ENCODE results near the gene NECAB2. TPM values are rescaled to one million over a fixed set of nuclear protein-coding genes. Genes with fewer than 3 reads are reported as not detected.
"Not testable (repeated sequence)": the region's sequence is repeated elsewhere in the genome, so short reads cannot be mapped to it uniquely, and the experiment has no call there.

NECAB2 gene
- total RNA-seq, 1 donor from 2014 or later = not detected

- DNase-seq = no peak
- H3K9me3 Mint-ChIP-seq = no peaks in the 10 kb centered on the region
Measured at GRCh38 chr16:83948914-83949723, 18.9 kb upstream of the NECAB2 start.

GRCh38 chr16:83949724-83950001, 18.4 kb upstream of the NECAB2 start:
- intact Hi-C loops (cut with micrococcal nuclease) = no loop called here

More at GRCh38 chr16:83948914-83949723, 18.9 kb upstream of the NECAB2 start:
- ChIA-PET CTCF (no interaction called here), POLR2A (no interaction called here)
- no peak overlapping the region for H3K4me3 Mint-ChIP-seq
- no peak overlapping the region for H3K27ac Mint-ChIP-seq
- H3K36me3 Mint-ChIP-seq (ENCODE audit: low read depth) = no peaks in the 10 kb centered on the region
- intact Hi-C loops (cut with micrococcal nuclease) = no loop called here
- no peak for ATAC-seq (ENCODE audit: low read depth)
- H3K4me1 Mint-ChIP-seq = peaks cover 8% of the 10 kb centered on the region
- peaks cover 3% of the 10 kb centered on the region for H3K27me3 Mint-ChIP-seq
- TF ChIP-seq, protein P1, sequence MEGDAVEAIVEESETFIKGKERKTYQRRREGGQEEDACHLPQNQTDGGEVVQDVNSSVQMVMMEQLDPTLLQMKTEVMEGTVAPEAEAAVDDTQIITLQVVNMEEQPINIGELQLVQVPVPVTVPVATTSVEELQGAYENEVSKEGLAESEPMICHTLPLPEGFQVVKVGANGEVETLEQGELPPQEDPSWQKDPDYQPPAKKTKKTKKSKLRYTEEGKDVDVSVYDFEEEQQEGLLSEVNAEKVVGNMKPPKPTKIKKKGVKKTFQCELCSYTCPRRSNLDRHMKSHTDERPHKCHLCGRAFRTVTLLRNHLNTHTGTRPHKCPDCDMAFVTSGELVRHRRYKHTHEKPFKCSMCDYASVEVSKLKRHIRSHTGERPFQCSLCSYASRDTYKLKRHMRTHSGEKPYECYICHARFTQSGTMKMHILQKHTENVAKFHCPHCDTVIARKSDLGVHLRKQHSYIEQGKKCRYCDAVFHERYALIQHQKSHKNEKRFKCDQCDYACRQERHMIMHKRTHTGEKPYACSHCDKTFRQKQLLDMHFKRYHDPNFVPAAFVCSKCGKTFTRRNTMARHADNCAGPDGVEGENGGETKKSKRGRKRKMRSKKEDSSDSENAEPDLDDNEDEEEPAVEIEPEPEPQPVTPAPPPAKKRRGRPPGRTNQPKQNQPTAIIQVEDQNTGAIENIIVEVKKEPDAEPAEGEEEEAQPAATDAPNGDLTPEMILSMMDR (IDR thresholded peaks at IDR 0.05) = no peak

GRCh38 chr16:83950862-83951399, 17.1 kb upstream of the NECAB2 start:
- H3K4me1 Mint-ChIP-seq; H3K36me3 Mint-ChIP-seq (ENCODE audit: low read depth); ATAC-seq (ENCODE audit: low read depth); intact Hi-C loops (cut with micrococcal nuclease); H3K9me3 Mint-ChIP-seq; CTCF ChIA-PET; POLR2A ChIA-PET; H3K4me3 Mint-ChIP-seq; H3K27ac Mint-ChIP-seq; DNase-seq: not testable (repeated sequence)
- peaks cover 17% of the 10 kb centered on the region for H3K27me3 Mint-ChIP-seq

More at GRCh38 chr16:83949724-83950001, 18.4 kb upstream of the NECAB2 start:
- no peaks in the 10 kb centered on the region for H3K9me3 Mint-ChIP-seq
- H3K36me3 Mint-ChIP-seq (ENCODE audit: low read depth) = no peaks in the 10 kb centered on the region
- ChIA-PET POLR2A (no interaction called here), CTCF (no interaction called here)
- TF ChIP-seq, protein P1 (IDR thresholded peaks at IDR 0.05) = no peak
- no peak for DNase-seq
- no peak overlapping the region for H3K4me3 Mint-ChIP-seq
- ATAC-seq (ENCODE audit: low read depth) = no peak
- peaks cover 8% of the 10 kb centered on the region for H3K27me3 Mint-ChIP-seq
- H3K27ac Mint-ChIP-seq = no peak overlapping the region
- H3K4me1 Mint-ChIP-seq = peaks cover 8% of the 10 kb centered on the region

- Mint-ChIP-seq H3K4me3 (no peak overlapping the region), H3K9me3 (no peaks in the 10 kb centered on the region), H3K36me3 (ENCODE audit: low read depth) (no peaks in the 10 kb centered on the region), H3K27ac (no peak overlapping the region), H3K4me1 (peaks cover 8% of the 10 kb centered on the region), H3K27me3 (peaks cover 17% of the 10 kb centered on the region)
- DNase-seq = no peak
- TF ChIP-seq, protein P1 (IDR thresholded peaks at IDR 0.05) = no peak
- ATAC-seq (ENCODE audit: low read depth) = no peak
- ChIA-PET CTCF (no interaction called here), POLR2A (no interaction called here)
- intact Hi-C loops (cut with micrococcal nuclease) = no loop called here
Measured at GRCh38 chr16:83951544-83951943, 16.5 kb upstream of the NECAB2 start.

DNA sequence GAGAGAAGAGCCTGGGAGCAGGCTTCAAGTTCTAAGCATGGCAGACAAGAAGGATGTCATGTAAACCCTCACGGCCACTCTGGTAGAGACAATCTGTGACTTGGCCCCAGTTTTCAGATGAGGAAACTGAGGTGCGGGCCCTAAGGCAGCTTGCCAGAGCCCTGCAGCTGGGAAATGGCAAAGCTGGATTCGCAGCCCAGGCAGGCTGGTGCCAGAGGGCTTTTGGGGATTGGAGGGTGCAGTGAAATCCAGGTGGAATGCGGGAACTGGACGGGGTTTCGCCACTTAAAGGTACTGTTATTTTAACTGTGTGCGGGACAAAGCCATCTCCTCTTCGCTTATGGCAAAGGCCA, 15.5 kb upstream of the NECAB2 start:
- ChIA-PET POLR2A (no interaction called here), CTCF (interaction anchor here (0.6 kb wide), 1 partner anchor 33 kb away, joined by 4 read pairs; no protein-coding TSS in a partner anchor)
- TF ChIP-seq, protein P1 (IDR thresholded peaks at IDR 0.05) = no peak
- H3K27me3 Mint-ChIP-seq = peaks cover 20% of the 10 kb centered on the region
- no peaks in the 10 kb centered on the region for H3K9me3 Mint-ChIP-seq
- no peak overlapping the region for H3K4me3 Mint-ChIP-seq
- peaks cover 8% of the 10 kb centered on the region for H3K4me1 Mint-ChIP-seq
- H3K36me3 Mint-ChIP-seq (ENCODE audit: low read depth) = no peaks in the 10 kb centered on the region
- no peak for DNase-seq
- H3K27ac Mint-ChIP-seq = no peak overlapping the region
- ATAC-seq (ENCODE audit: low read depth) = no peak
- intact Hi-C loops (cut with micrococcal nuclease) = loop anchor here (2.0 kb wide), 1 partner anchor 54 kb away; the partner anchor contains the start of gene MLYCD

All from activated B cell treated with CpG ODN at 0.5 μM for 24 hours (primary cell).